B cell (primary cell): ENCODE measurements around the gene CALCOCO1. TPM values are rescaled to one million over a fixed set of nuclear protein-coding genes. Genes with fewer than 3 reads are reported as not detected.

ENCODE experiments used
- ATAC-seq: fragments of 200-7000 bp; cut with Tn5 transposase; one replicate; pipeline ENCODE4 v1.10.0; 2021; ENCODE audit warnings: low read depth, mild to moderate bottlenecking, moderate number of reproducible peaks, moderate library complexity
- CTCF ChIA-PET: fragments of 350-600 bp; sonication (Branson Sonifier 250); formaldehyde crosslinking; loops from one replicate; lab custom pipeline; 2021; ENCODE audit warnings: antibody characterized with exemption, inconsistent platforms; lab: Charles Lee
- POLR2A ChIA-PET: fragments of 350-600 bp; sonication (Branson Sonifier 250); formaldehyde crosslinking; loops from one replicate; lab custom pipeline; 2021; ENCODE audit warnings: antibody characterized with exemption; lab: Charles Lee
- DNase-seq: peaks from one replicate; pipeline ENCODE4 v3.0.0; 2013
- H2AFZ ChIP-seq: 2 replicates; pipeline ENCODE4 v1.6.1; 2012; ENCODE audit warnings: mild to moderate bottlenecking, low read depth, low read length; ENCODE audit not compliant: insufficient read depth, poor library complexity, severe bottlenecking
- H3K27ac ChIP-seq, 2 donors: 1 replicate in 1 of 2; 2 replicates in 1 of 2; pipeline ENCODE4 v1.5.1; 2012 to 2013; ENCODE audit warnings: low read length in 2 of 2, mild to moderate bottlenecking in 2 of 2, moderate library complexity in 1 of 2
- H3K27me3 ChIP-seq, 4 experiments: fragments of 200-600 bp in 1 of 4; sonication (generic) in 1 of 4; replicated peaks in 1 of 4; 1 replicate in 2 of 4; 2 replicates in 2 of 4; pipeline versions ENCODE4 v1.6.1 to v1.7.0; 2013 to 2016; ENCODE audit warnings: low read length in 3 of 4, mild to moderate bottlenecking in 2 of 4, mixed read lengths in 1 of 4, moderate library complexity in 1 of 4; ENCODE audit not compliant: insufficient read depth in 4 of 4, control insufficient read depth in 3 of 4; ENCODE audit errors: control extremely low read depth in 1 of 4
- H3K36me3 ChIP-seq, 2 experiments: replicated peaks in 1 of 2; 1 replicate in 1 of 2; 2 replicates in 1 of 2; pipeline versions ENCODE4 v1.6.1 to v1.7.1; 2013; ENCODE audit warnings: low read length in 1 of 2; ENCODE audit not compliant: insufficient read depth in 2 of 2, control insufficient read depth in 1 of 2; ENCODE audit errors: control extremely low read depth in 1 of 2, extremely low read depth in 1 of 2
- H3K4me1 ChIP-seq, 2 donors: fragments of 200-600 bp in 1 of 2; sonication (generic) in 1 of 2; 1 replicate in 1 of 2; 2 replicates in 1 of 2; pipeline versions ENCODE4 v1.5.1 to v1.6.1; 2013 to 2017; ENCODE audit warnings: low read length in 2 of 2; ENCODE audit not compliant: control insufficient read depth in 2 of 2, insufficient read depth in 2 of 2
- H3K4me2 ChIP-seq: replicated peaks from 2 replicates; pipeline ENCODE3; 2012; ENCODE audit warnings: mild to moderate bottlenecking, low read depth, low read length; ENCODE audit not compliant: poor library complexity, severe bottlenecking
- H3K4me3 ChIP-seq, 5 experiments: fragments of 200-600 bp in 1 of 5; sonication (generic) in 1 of 5; 1 replicate in 3 of 5; 2 replicates in 2 of 5; pipeline versions ENCODE4 v1.5.1 to v1.7.0; 2011 to 2016; ENCODE audit warnings: low read length in 4 of 5, mild to moderate bottlenecking in 4 of 5, low read depth in 2 of 5, control low read depth in 1 of 5, moderate library complexity in 1 of 5; ENCODE audit not compliant: insufficient read depth in 1 of 5; ENCODE audit errors: control extremely low read depth in 1 of 5, extremely low read depth in 1 of 5
- H3K79me2 ChIP-seq: fragments of 200-600 bp; sonication (generic); one replicate; pipeline ENCODE4 v1.6.0; 2016; ENCODE audit warnings: low read length; ENCODE audit not compliant: control insufficient read depth, insufficient read depth
- H3K9ac ChIP-seq: fragments of 200-600 bp; sonication (generic); 2 replicates; pipeline ENCODE4 v1.6.1; 2017; ENCODE audit warnings: mild to moderate bottlenecking, low read length, moderate library complexity
- H3K9me3 ChIP-seq, 3 donors: one replicate each; pipeline versions ENCODE4 v1.6.1 to v1.7.1; 2013; ENCODE audit warnings: low read length in 2 of 3; ENCODE audit not compliant: control insufficient read depth in 2 of 3, insufficient read depth in 1 of 3; ENCODE audit errors: control extremely low read depth in 1 of 3
- H4K20me1 ChIP-seq: 2 replicates; pipeline ENCODE4 v1.6.0; 2012; ENCODE audit warnings: mild to moderate bottlenecking, low read length; ENCODE audit not compliant: insufficient read depth, control insufficient read depth, poor library complexity, severe bottlenecking
- H3K27ac Mint-ChIP-seq: one replicate; pipeline ENCODE4 v1.8.0; 2021; ENCODE audit warnings: mixed read lengths
- H3K27me3 Mint-ChIP-seq: one replicate; pipeline ENCODE4 v1.8.0; 2021; ENCODE audit warnings: mixed read lengths
- H3K4me1 Mint-ChIP-seq: one replicate; pipeline ENCODE4 v1.8.0; 2021; ENCODE audit warnings: mixed read lengths
- H3K4me3 Mint-ChIP-seq: one replicate; pipeline ENCODE4 v1.8.0; 2021; ENCODE audit warnings: mixed read lengths
- H3K9me3 Mint-ChIP-seq: one replicate; pipeline ENCODE4 v1.8.0; 2022; ENCODE audit warnings: mixed read lengths; ENCODE audit not compliant: insufficient read depth
- CTCF ChIP-seq: fragments of 200-600 bp; IDR thresholded peaks from one replicate; pipeline ENCODE4 v1.8.0; 2022; ENCODE audit warnings: antibody characterized with exemption, mild to moderate bottlenecking
- EZH2 ChIP-seq: IDR thresholded peaks from 2 replicates; pipeline ENCODE4 v1.6.1; 2012; ENCODE audit warnings: borderline replicate concordance, low read depth, mild to moderate bottlenecking, moderate library complexity, low read length; ENCODE audit not compliant: insufficient read depth, poor library complexity, severe bottlenecking
- WGBS: methylation state at CpG from one replicate; pipeline ENCODE4 v1.1.5; 2013; ENCODE audit warnings: missing lambda C conversion rate; ENCODE audit not compliant: insufficient coverage; 5-methylcytosine and 5-hydroxymethylcytosine counted together
- intact Hi-C: fragments of 100-400 bp; cut with micrococcal nuclease; formaldehyde crosslinking; loops from one replicate; pipeline ENCODE4 v1.10.0; 2022
- polyA plus RNA-seq: library from polyadenylated mRNA; depleted of rRNA; stranded (reverse); fragments of >200 nt; gene quantifications from 2 replicates; pipeline ENCODE4 v1.2.3, GENCODE V29; 2012
- total RNA-seq, 2 donors: library from RNA; stranded (reverse); fragments of 120-200 nt in 1 of 2; gene quantifications; 1 replicate in 1 of 2; 2 replicates in 1 of 2; pipeline versions ENCODE4 v1.2.3 to v1.2.4, GENCODE V29; 2013 to 2022

The CALCOCO1 gene
- total and polyA plus RNA-seq, 2 donors (not counting 1 experiment from before 2014, with no cell fraction given) = 169 to 179 TPM

GRCh38 chr12:53761306-53761705 lies 34.1 kb upstream of the CALCOCO1 start:
- Mint-ChIP-seq H3K27ac (no peak overlapping the region), H3K4me1 (peaks cover 20% of the 10 kb centered on the region), H3K9me3 (no peaks in the 10 kb centered on the region), H3K4me3 (no peak overlapping the region), H3K27me3 (peaks cover 62% of the 10 kb centered on the region)
- intact Hi-C loops = no loop called here
- Histone ChIP-seq H3K4me2 (no peak overlapping the region), H3K9ac (no peak overlapping the region), H3K36me3 (no peaks in the 10 kb centered on the region), H3K4me1 (peaks cover 12 to 20% of the 10 kb centered on the region in 2 donors), H3K79me2 (no peaks in the 10 kb centered on the region), H4K20me1 (no peaks in the 10 kb centered on the region), H3K27me3 (peaks cover 0 to 52% (median 21%) of the 10 kb centered on the region in 4 experiments), H3K9me3 (no peaks in the 10 kb centered on the region), H2AFZ (no peak overlapping the region), H3K4me3 (no peak overlapping the region), H3K27ac (no peak overlapping the region)
- CTCF ChIA-PET = interaction anchor here (1.1 kb wide), 1 partner anchor 18 kb away, joined by 4 read pairs; no protein-coding TSS in a partner anchor
- ATAC-seq (no peak), DNase-seq (no peak)
- POLR2A ChIA-PET = no interaction called here
- TF ChIP-seq EZH2 (no peak), CTCF (no peak)

GRCh38 chr12:53759261-53759660 lies 32.0 kb upstream of the CALCOCO1 start:
- H3K79me2 ChIP-seq = no peaks in the 10 kb centered on the region
- TF ChIP-seq EZH2 = no peak
- no peak for TF ChIP-seq CTCF
- peaks cover 46% of the 10 kb centered on the region for H3K27me3 Mint-ChIP-seq
- peaks cover 0 to 46% (median 15%) of the 10 kb centered on the region in 4 experiments for H3K27me3 ChIP-seq
- H3K9ac ChIP-seq = no peak overlapping the region
- H3K4me2 ChIP-seq = no peak overlapping the region
- no peak overlapping the region for H2AFZ ChIP-seq
- ChIA-PET POLR2A (no interaction called here), CTCF (interaction anchor here (12.0 kb wide), 1 partner anchor 17 kb away, joined by 191 read pairs; no protein-coding TSS in a partner anchor)
- intact Hi-C loops = loop anchor here (10.0 kb wide), 1 partner anchor 754 kb away; the partner anchor contains the start of gene EIF4B
- H3K36me3 ChIP-seq = no peaks in the 10 kb centered on the region
- no peaks in the 10 kb centered on the region for H3K9me3 Mint-ChIP-seq
- peaks cover 32 to 40% of the 10 kb centered on the region in 2 donors for H3K4me1 ChIP-seq
- no peaks in the 10 kb centered on the region for H3K9me3 ChIP-seq
- DNase-seq = no peak
- H4K20me1 ChIP-seq = no peaks in the 10 kb centered on the region
- peaks cover 20% of the 10 kb centered on the region for H3K4me1 Mint-ChIP-seq
- H3K27ac Mint-ChIP-seq = no peak overlapping the region
- H3K27ac ChIP-seq = no peak overlapping the region
- 90% methylated on average over 1 of the region's 2 CpGs for WGBS
- no peak overlapping the region for H3K4me3 Mint-ChIP-seq
- H3K4me3 ChIP-seq = no peak overlapping the region
- ATAC-seq = no peak
